NT2/D1 (cell line): ENCODE data around the gene THBS2.

Source experiments
- DNase-seq: peaks from one replicate; pipeline ENCODE4 v3.0.0-alpha.2; 2011; ENCODE audit warnings: low read depth, low spot score
- H3K27me3 ChIP-seq: 2 replicates; pipeline ENCODE4 v1.6.0; 2011; ENCODE audit warnings: mild to moderate bottlenecking; ENCODE audit not compliant: insufficient read length, insufficient read depth
- H3K36me3 ChIP-seq: 2 replicates; pipeline ENCODE4 v1.6.1; 2011; ENCODE audit warnings: mild to moderate bottlenecking, low read length, mixed read lengths; ENCODE audit not compliant: insufficient read depth, insufficient read length
- H3K4me1 ChIP-seq: 2 replicates; pipeline ENCODE4 v1.5.1; 2011; ENCODE audit not compliant: insufficient read depth, insufficient read length
- H3K4me3 ChIP-seq: 2 replicates; pipeline ENCODE4 v1.5.1; 2011; ENCODE audit warnings: low read depth; ENCODE audit not compliant: insufficient read length
- H3K9ac ChIP-seq: 2 replicates; pipeline ENCODE4 v1.6.0; 2011; ENCODE audit warnings: low read depth; ENCODE audit not compliant: insufficient read length
- H3K9me3 ChIP-seq: 2 replicates; pipeline ENCODE4 v1.5.1; 2011; ENCODE audit warnings: mild to moderate bottlenecking, low read length; ENCODE audit not compliant: insufficient read depth
- SUZ12 ChIP-seq: IDR thresholded peaks from 2 replicates; pipeline ENCODE4 v1.6.1; 2011; ENCODE audit not compliant: insufficient read length, insufficient read depth; ENCODE audit errors: extremely low read depth
- YY1 ChIP-seq: IDR thresholded peaks from 2 replicates; pipeline ENCODE4 v1.6.1; 2011; ENCODE audit not compliant: insufficient read length, insufficient read depth
- ZNF274 ChIP-seq: IDR thresholded peaks from 2 replicates; pipeline ENCODE4 v1.6.1; 2011; ENCODE audit warnings: mild to moderate bottlenecking, low read depth, low read length

THBS2 gene

GRCh38 chr6:169230322-169230665, 23.4 kb downstream of the THBS2 start:
- no peak for TF ChIP-seq ZNF274
- TF ChIP-seq SUZ12: no peak
- TF ChIP-seq YY1: no peak
- H3K36me3 ChIP-seq: peaks cover 12% of the 10 kb centered on the region

DNA sequence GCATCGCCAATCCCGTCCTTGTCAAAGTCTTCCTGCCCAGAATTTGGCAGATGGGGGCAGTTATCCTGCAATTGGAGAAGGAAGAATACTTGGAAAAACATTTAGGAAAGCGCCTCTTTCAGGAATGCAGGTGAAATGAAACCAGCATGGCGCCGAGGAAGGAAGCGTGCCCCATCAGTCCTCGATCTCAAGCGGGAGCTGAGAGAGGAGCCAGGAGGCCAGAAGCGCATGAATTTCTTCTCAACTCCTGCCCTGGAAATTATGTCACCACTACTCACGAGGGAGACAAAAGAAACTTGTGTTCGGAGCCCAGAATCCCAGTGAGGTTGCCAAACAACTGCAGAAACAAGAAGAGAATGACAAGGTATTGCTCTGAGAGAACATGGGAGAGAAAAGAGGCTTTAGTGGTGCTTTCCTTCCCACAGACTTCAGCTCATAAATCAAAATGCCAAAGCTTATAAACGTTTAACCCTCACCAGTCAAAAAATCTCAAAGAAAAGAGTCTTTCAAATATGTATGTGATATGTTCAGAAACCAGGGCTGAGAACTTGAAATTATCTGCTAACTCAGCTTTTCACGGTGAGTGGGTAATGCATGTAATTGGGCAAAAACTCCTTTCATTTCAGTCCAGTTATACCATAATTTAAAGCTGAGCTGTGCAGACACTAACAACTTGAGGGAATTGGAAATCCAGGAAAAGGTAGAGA, 23.9 kb downstream of the THBS2 start:
- no peaks in the 10 kb centered on the region for H3K27me3 ChIP-seq
- H3K9ac ChIP-seq: no peak overlapping the region
- no peak for TF ChIP-seq ZNF274
- no peak for TF ChIP-seq YY1
- TF ChIP-seq SUZ12: no peak
- no peak for DNase-seq
- H3K36me3 ChIP-seq: peaks cover 18% of the 10 kb centered on the region
- H3K4me1 ChIP-seq: no peaks in the 10 kb centered on the region
- H3K9me3 ChIP-seq: no peaks in the 10 kb centered on the region
- no peak overlapping the region for H3K4me3 ChIP-seq

More at GRCh38 chr6:169230322-169230665, 23.4 kb downstream of the THBS2 start:
- H3K27me3 ChIP-seq: no peaks in the 10 kb centered on the region
- H3K4me3 ChIP-seq: no peak overlapping the region
- DNase-seq: no peak
- H3K9ac ChIP-seq: no peak overlapping the region
- H3K4me1 ChIP-seq: no peaks in the 10 kb centered on the region
- no peaks in the 10 kb centered on the region for H3K9me3 ChIP-seq

DNA sequence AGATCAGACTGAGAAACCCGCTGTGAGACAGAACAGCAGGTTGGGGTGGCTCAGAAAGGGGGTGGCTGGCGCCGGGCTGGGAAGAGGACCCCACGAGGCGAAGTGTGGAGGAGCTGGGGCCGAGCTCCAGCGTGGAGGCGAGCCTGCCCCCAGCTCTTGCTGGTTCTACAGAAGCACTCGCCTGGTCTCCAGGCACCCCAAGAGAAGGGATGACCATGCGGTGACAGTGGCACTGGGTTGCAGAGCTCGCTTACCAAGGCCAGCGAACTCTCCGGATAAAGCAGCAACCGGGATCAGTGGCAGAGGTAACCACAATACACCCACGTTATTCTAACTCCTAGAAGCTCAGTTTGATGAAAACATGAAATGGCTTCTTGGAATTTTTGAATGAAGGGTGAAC, 26.5 kb downstream of the THBS2 start:
- Histone ChIP-seq H3K36me3 (peaks cover 25% of the 10 kb centered on the region), H3K9me3 (peaks cover 11% of the 10 kb centered on the region; the same call in 1 of the 2 replicates), H3K27me3 (no peaks in the 10 kb centered on the region), H3K4me1 (no peaks in the 10 kb centered on the region), H3K9ac (no peak overlapping the region), H3K4me3 (no peak overlapping the region)
- TF ChIP-seq SUZ12: no peak
- TF ChIP-seq YY1: no peak
- no peak for TF ChIP-seq ZNF274
- DNase-seq: no peak

GRCh38 chr6:169225887-169226286, 27.8 kb downstream of the THBS2 start:
- Histone ChIP-seq H3K4me1 (no peaks in the 10 kb centered on the region), H3K36me3 (peaks cover 26% of the 10 kb centered on the region), H3K4me3 (no peak overlapping the region), H3K9ac (no peak overlapping the region), H3K27me3 (no peaks in the 10 kb centered on the region), H3K9me3 (peaks cover 14% of the 10 kb centered on the region; the same call in 1 of the 2 replicates)
- DNase-seq: no peak
- no peak for TF ChIP-seq SUZ12

GRCh38 chr6:169225131-169225576, 28.5 kb downstream of the THBS2 start:
- DNase-seq: no peak
- TF ChIP-seq ZNF274 (no peak), YY1 (no peak), SUZ12 (no peak)
- H3K4me3 ChIP-seq: no peak overlapping the region
- H3K9ac ChIP-seq: no peak overlapping the region
- no peaks in the 10 kb centered on the region for H3K27me3 ChIP-seq
- H3K9me3 ChIP-seq: peaks cover 14% of the 10 kb centered on the region; the same call in 1 of the 2 replicates
- no peaks in the 10 kb centered on the region for H3K4me1 ChIP-seq
- H3K36me3 ChIP-seq: peaks cover 27% of the 10 kb centered on the region

- H3K9me3 ChIP-seq: peaks cover 14% of the 10 kb centered on the region; the same call in 1 of the 2 replicates
- no peak for DNase-seq
- TF ChIP-seq YY1: no peak
- H3K27me3 ChIP-seq: no peaks in the 10 kb centered on the region
- peaks cover 29% of the 10 kb centered on the region for H3K36me3 ChIP-seq
- no peaks in the 10 kb centered on the region for H3K4me1 ChIP-seq
- H3K9ac ChIP-seq: no peak overlapping the region
- H3K4me3 ChIP-seq: no peak overlapping the region
Observed at GRCh38 chr6:169224716-169225115, 28.9 kb downstream of the THBS2 start.

DNA sequence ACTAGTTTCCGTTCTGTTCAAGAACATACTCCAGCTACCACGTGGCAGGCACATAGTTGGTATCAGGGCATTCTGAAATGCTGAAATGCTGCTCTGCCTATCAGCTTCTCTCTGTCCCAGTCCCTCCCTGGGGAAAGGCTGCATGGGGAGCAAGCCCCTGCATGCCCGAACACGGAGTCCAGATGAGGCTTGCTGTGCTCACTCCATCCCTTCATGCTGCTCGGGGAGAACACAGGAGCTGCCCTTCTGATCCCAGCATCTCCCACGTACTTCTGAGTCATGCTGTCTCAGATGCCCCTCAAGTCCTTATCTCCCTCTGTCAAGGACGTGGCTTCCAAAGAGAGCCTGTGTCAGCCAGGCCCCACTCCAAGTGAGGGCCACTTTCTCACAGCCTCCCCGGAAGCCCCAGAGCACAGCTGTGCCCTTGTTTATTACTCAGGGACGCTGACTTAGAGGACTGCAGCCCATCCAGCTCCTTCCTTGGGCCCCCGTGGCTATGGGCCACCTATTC, 29.4 kb downstream of the THBS2 start:
- Histone ChIP-seq H3K4me1 (no peaks in the 10 kb centered on the region), H3K9me3 (peaks cover 14% of the 10 kb centered on the region; the same call in 1 of the 2 replicates), H3K27me3 (no peaks in the 10 kb centered on the region), H3K9ac (no peak overlapping the region), H3K4me3 (no peak overlapping the region), H3K36me3 (peaks cover 26% of the 10 kb centered on the region)
- DNase-seq: no peak
- TF ChIP-seq YY1: no peak
- TF ChIP-seq SUZ12: no peak
- TF ChIP-seq ZNF274: no peak
